SJSA1 (cell line): ENCODE data around the gene AGBL1. TPM values are rescaled to one million over a fixed set of nuclear protein-coding genes. Genes with fewer than 3 reads are reported as not detected.
"Not testable (repeated sequence)": the region's sequence is repeated elsewhere in the genome, so short reads cannot be mapped to it uniquely, and the experiment has no call there.

Experiments used
- DNase-seq, 2 experiments: peaks; one replicate each; pipeline ENCODE4 v3.0.0-alpha.2; 2015 to 2020; ENCODE audit warnings: low spot score in 2 of 2, low read depth in 1 of 2
- H3K27ac ChIP-seq: fragments of 250-450 bp; sonication (Bioruptor Pico); 2 replicates; pipeline ENCODE4 v1.5.1; 2020; ENCODE audit warnings: mild to moderate bottlenecking, moderate library complexity
- H3K27me3 ChIP-seq: fragments of 250-450 bp; sonication (Bioruptor Pico); replicated peaks from 2 replicates; pipeline ENCODE4 v1.5.1; 2020; ENCODE audit warnings: mild to moderate bottlenecking, moderate library complexity
- H3K36me3 ChIP-seq: fragments of 250-450 bp; sonication (Bioruptor Pico); 2 replicates; pipeline ENCODE4 v1.5.1; 2020; ENCODE audit warnings: mild to moderate bottlenecking
- H3K4me1 ChIP-seq: fragments of 250-450 bp; sonication (Bioruptor Pico); replicated peaks from 2 replicates; pipeline ENCODE4 v1.6.1; 2021; ENCODE audit warnings: mild to moderate bottlenecking
- H3K4me3 ChIP-seq: fragments of 250-450 bp; sonication (Bioruptor Pico); 2 replicates; pipeline ENCODE4 v1.5.1; 2020; ENCODE audit warnings: mild to moderate bottlenecking
- H3K9me3 ChIP-seq: fragments of 250-450 bp; sonication (Bioruptor Pico); replicated peaks from 2 replicates; pipeline ENCODE4 v1.5.1; 2020; ENCODE audit warnings: mild to moderate bottlenecking
- total RNA-seq: library from RNA; depleted of rRNA; stranded (reverse); fragments of >200 nt; shearing (Covaris generic); gene quantifications from 2 replicates; pipeline ENCODE4 v1.2.3, GENCODE V29; 2014

AGBL1 gene
- total RNA-seq, 1 experiment from 2014 or later: not detected

DNA sequence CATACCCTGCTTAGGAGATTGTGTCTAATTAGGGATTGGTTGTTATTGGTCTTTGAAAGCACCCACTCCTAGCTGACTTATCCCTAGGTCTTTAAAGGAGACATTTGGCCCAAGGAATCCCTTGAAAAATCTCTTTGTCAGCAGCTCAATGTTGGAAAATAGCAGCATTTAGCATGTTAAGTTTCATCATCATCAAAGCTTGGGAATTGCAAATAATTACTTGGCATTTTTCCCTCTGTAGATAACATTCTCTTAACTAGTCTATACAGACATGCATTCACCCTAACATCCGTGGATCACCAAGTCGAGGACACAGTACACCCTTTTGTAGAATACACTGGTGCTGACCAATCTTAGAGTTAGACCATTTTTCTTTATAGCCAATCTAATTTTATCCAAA is 332.2 kb downstream of the AGBL1 start:
- Histone ChIP-seq H3K9me3 (no peaks in the 10 kb centered on the region), H3K27me3 (no peaks in the 10 kb centered on the region), H3K4me3 (no peak overlapping the region), H3K27ac (no peak overlapping the region), H3K4me1 (no peaks in the 10 kb centered on the region), H3K36me3 (no peaks in the 10 kb centered on the region)
- no peak for DNase-seq

DNA sequence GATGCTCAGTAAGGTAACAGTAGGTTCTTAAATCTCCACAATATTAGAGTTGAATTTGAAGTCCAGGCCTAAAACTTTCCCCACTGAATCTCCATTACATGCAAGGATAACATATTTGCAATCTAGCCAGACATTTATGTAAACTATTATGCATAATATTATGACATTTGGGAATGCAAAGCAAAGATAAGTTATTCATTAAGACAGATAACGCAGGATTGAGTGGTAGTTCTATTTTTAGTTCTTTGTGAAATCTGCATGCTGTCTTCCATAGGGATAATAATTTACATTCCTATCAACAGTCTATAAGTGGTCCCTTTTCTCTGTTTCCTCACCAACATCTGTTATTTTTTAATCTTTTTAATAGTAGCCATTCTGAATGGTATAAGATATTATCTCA is 333.5 kb downstream of the AGBL1 start:
- H3K36me3 ChIP-seq: no peaks in the 10 kb centered on the region
- H3K4me3 ChIP-seq: no peak overlapping the region
- H3K27me3 ChIP-seq: no peaks in the 10 kb centered on the region
- H3K27ac ChIP-seq: no peak overlapping the region
- no peak for DNase-seq
- no peaks in the 10 kb centered on the region for H3K4me1 ChIP-seq
- no peaks in the 10 kb centered on the region for H3K9me3 ChIP-seq

DNA sequence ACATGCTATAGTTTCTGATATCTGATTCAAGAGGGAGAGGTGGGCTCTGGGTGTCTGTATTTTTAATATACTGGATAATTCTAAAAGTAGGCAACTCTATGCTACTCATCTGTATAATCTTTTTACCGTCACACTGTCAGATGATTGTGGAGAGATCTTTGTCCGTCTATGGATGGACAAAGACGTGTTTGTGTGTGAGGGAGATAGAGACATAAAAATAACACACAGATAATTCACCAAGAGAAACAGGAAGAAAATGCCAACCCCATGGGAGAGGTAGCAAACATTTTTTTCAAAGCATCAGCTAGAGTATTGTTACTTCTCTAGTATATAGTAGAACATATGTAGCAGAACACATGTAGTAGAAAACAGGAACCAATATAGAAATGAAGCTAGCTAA is 346.1 kb downstream of the AGBL1 start:
- Histone ChIP-seq H3K27ac (no peak overlapping the region), H3K4me1 (no peaks in the 10 kb centered on the region)

DNA sequence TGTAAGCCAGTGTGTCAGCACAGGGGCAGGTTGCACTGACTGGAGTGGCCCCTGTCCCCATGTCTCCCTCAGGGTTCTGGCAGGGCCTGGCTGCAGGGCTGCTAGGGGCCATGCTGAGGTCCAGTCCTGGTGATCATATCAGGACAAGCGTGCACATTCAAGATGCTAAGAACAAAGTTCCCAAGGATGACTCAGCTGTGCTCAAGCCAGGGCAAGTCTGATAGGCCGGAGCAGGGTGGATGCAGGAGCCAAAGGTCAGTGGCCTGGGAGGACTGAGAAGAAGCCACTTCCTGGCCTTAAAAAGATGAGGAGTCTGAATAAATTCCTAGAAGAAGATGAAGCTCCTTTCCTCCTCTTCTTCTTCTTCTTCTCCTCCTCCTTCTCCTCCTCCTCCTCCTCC is 353.2 kb downstream of the AGBL1 start:
- DNase-seq: no peak
- no peak overlapping the region for H3K27ac ChIP-seq
- H3K36me3 ChIP-seq: no peaks in the 10 kb centered on the region
- H3K9me3 ChIP-seq: no peaks in the 10 kb centered on the region
- H3K4me1 ChIP-seq: no peaks in the 10 kb centered on the region
- H3K27me3 ChIP-seq: no peaks in the 10 kb centered on the region
- H3K4me3 ChIP-seq: no peak overlapping the region

More for the DNA sequence above, 346.1 kb downstream of the AGBL1 start:
- Histone ChIP-seq H3K27me3 (no peaks in the 10 kb centered on the region), H3K4me3 (no peak overlapping the region), H3K36me3 (no peaks in the 10 kb centered on the region), H3K9me3 (no peaks in the 10 kb centered on the region)
- no peak for DNase-seq

DNA sequence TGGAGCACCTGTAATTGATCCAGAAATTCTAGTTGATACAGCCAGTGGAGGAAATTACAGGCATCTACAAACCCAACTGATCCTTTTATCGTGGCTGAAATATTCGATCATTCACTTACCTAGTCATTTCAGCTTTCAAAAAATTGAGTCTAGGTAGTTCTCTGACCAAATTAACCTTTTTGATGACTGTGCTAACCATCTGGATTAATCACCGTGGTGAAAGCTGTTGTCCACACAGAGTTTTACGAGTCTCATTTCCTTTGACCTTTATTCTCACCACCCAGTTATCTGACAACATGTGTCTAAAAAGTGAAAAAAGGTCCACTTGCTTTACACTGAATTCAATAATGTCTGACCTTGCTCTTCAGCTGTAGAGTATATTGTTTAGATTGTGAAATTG is 354.3 kb downstream of the AGBL1 start:
- Histone ChIP-seq H3K4me1 (no peaks in the 10 kb centered on the region), H3K27ac (no peak overlapping the region), H3K4me3 (no peak overlapping the region), H3K27me3 (no peaks in the 10 kb centered on the region), H3K9me3 (no peaks in the 10 kb centered on the region), H3K36me3 (no peaks in the 10 kb centered on the region)
- DNase-seq: no peak

DNA sequence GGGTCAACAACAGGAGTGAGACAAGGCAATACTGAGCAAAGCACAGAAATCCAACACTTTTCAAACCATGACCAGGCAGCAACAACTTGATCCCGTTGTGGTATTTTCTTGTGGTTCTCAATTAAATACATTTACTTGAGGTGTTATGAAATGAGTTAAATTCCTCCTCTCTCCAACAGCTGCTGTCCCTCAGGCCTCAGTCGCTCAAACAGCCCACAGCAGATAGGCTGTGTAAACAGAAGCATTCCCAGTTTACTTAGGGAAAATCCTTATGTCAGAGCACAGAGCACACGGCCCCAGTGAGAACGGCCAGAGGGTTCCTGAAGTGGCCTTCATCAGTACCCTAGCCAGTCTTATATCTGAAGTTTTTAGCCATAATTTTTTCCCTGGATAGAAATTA is 359.9 kb downstream of the AGBL1 start:
- DNase-seq: no peak
- H3K27ac ChIP-seq: no peak overlapping the region
- no peaks in the 10 kb centered on the region for H3K9me3 ChIP-seq
- no peaks in the 10 kb centered on the region for H3K4me1 ChIP-seq
- no peak overlapping the region for H3K4me3 ChIP-seq
- H3K27me3 ChIP-seq: no peaks in the 10 kb centered on the region
- H3K36me3 ChIP-seq: no peaks in the 10 kb centered on the region

DNA sequence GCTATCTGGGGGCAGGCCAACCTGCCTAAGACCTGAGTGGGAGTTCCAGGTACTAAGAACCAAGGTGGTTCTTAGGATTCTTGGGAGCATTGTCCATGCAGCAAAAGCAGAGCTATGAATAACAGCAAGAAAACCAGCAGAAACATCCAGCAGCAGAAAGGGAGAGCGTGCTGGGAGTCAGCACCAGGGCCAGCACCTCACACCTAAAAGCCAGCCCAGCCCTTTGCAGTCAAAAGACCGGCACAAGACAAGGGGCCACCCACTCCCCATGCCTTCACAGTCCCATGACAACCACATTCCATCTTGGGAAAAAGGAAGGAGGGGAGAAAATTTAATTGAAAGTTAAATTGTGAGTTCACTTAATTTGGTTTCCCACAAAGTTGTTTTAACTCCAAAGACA is 364.9 kb downstream of the AGBL1 start:
- Histone ChIP-seq H3K9me3 (no peaks in the 10 kb centered on the region), H3K4me3 (no peak overlapping the region), H3K27ac (no peak overlapping the region), H3K4me1 (no peaks in the 10 kb centered on the region), H3K27me3 (no peaks in the 10 kb centered on the region), H3K36me3 (no peaks in the 10 kb centered on the region)
- DNase-seq: no peak

DNA sequence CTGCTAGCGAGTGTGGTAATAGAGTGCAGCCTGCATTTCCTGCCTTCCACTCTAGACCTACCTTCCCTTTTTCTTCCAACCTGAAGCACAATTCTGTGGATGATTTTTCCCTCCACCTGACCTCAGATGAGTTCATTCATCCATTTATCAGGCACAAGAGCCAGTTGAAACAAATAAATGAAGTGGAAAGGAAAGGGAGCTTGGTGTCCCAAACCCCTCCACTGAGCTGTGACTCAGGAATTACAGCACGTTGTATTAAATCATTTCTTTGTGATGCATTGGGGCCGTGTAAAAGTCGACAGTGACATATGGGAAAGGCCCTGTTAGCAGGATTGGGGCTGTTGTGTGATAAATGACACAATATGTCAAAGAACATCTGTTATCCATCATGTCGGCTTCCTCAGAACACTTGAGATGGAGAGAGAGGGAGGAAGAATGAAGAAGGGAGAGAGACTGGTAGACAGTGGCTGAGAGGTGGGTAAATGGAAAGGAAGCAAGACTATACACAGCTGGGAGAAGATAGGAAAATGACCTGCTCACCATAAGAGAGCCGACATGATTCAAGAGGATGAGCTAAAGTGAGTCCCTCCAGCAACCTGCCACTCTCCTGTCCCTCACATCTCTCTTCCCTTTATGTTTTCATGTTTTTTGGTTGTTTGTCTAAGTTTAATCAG is 366.0 kb downstream of the AGBL1 start:
- H3K4me1 ChIP-seq: no peaks in the 10 kb centered on the region
- no peaks in the 10 kb centered on the region for H3K9me3 ChIP-seq
- no peak overlapping the region for H3K4me3 ChIP-seq
- H3K36me3 ChIP-seq: no peaks in the 10 kb centered on the region
- no peak for DNase-seq
- H3K27me3 ChIP-seq: no peaks in the 10 kb centered on the region
- H3K27ac ChIP-seq: no peak overlapping the region

DNA sequence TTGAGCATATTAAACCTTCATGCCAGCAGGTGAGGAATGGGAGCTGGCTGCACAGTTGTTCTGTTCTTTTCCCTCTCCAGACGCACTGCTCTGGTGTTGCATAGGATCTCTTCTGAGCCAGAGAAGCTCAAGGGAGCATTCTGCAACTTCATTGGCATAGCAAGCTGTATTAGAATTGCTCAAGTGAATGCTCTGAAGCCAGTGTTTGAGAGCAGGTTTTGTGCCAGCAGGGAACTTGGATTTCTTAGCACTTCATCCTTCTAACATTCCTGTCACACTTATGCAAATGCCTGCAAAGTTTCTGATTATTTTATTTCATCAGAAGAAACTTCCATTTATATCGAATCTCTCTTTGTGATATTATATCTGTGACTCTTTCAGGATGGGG is 366.6 kb downstream of the AGBL1 start:
- H3K27me3 ChIP-seq: no peaks in the 10 kb centered on the region
- no peak overlapping the region for H3K27ac ChIP-seq
- H3K36me3 ChIP-seq: no peaks in the 10 kb centered on the region
- no peak for DNase-seq
- H3K4me1 ChIP-seq: no peaks in the 10 kb centered on the region
- no peaks in the 10 kb centered on the region for H3K9me3 ChIP-seq
- no peak overlapping the region for H3K4me3 ChIP-seq

DNA sequence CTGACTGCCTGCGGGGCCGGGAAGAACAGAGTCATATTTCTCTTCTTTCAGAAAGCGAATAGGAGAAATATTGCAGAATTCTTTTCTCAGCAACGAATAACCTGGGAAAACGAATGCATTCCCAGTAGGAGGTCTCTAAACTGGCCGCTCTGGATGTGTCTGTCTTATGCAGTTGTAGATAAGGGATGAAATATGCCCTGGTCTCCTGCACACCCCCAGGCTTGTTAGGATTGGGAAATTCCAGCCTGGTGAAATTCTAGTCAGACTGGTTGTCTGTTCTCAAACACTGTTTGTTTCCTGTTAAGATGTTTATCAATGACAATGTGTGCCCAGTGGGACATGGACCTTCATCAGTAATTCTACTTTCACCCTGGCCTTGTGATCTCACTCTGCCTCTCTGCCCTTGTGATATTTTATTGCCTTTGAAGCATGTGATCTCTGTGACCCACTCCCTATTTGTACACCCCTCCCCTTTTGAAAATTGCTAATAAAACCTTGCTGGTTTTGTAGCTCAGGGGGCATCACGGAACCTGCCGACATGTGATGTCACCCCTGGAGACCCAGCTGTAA is 385.9 kb downstream of the AGBL1 start:
- not testable (repeated sequence) for H3K36me3 ChIP-seq, DNase-seq, H3K27me3 ChIP-seq, H3K9me3 ChIP-seq, H3K27ac ChIP-seq, H3K4me1 ChIP-seq, H3K4me3 ChIP-seq

DNA sequence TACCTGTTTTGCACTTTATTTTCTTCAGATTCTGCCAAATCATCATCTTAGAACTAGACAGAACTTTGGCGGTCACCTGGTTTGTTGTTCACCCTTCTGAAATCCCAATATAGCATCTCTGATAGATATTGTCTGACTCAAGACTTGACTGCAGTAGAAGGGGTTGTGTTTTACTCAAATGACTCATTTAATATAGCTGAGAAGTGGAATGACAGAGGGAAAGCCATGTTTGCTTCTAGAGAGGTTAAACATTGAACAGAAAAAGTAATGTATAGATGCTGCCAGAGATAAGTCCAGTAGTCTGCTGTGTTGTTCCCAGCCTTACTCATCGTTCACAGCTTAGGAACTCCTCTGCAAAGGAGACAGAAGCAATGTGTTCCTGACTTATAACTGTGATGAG is 402.0 kb downstream of the AGBL1 start:
- no peaks in the 10 kb centered on the region for H3K4me1 ChIP-seq
- H3K27me3 ChIP-seq: no peaks in the 10 kb centered on the region
- H3K9me3 ChIP-seq: no peaks in the 10 kb centered on the region
- H3K27ac ChIP-seq: no peak overlapping the region
- DNase-seq: no peak
- no peak overlapping the region for H3K4me3 ChIP-seq
- H3K36me3 ChIP-seq: no peaks in the 10 kb centered on the region

DNA sequence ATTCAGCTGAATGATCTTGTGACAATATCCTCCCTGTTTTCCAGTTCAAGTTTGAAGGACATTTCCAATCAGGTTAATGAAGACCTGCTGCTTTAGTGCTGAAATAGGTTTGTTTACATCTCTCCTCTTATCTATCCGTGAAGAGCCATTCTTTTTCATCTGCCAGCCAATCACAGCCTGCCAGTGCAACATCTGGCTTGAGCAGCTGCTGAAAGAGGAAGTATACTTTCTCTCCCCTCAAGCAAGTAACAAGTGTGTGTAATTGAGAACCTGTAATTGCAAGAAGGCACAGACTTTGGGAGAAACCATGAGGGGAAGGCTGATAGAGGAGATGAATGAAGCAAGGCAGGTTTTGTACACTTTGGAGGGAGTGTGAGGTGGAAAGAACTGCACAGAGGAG is 404.3 kb downstream of the AGBL1 start:
- no peaks in the 10 kb centered on the region for H3K27me3 ChIP-seq

DNA sequence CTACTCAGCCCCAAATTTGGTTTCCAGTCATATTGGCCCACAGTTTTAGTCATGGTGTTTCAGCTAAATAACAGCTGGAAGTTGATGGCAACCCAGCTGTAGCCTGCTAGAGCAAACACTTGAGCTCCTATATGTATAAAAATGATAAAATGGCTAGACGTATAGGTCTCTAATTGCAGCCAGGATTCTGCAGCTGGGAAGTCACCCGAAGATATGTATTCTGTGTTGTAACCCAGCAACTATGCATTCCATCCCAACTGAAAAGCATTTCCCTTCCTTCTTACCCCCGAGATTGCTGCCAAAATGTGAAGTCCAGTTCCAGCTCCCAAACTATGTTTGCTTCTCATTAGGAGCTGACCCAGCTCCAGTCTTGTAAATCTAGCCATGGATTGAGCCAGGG is 408.4 kb downstream of the AGBL1 start:
- Histone ChIP-seq H3K4me1 (no peaks in the 10 kb centered on the region), H3K4me3 (no peak overlapping the region), H3K9me3 (no peaks in the 10 kb centered on the region), H3K27me3 (no peaks in the 10 kb centered on the region), H3K27ac (no peak overlapping the region), H3K36me3 (no peaks in the 10 kb centered on the region)
- DNase-seq: no peak

More for the DNA sequence above, 404.3 kb downstream of the AGBL1 start:
- H3K36me3 ChIP-seq: no peaks in the 10 kb centered on the region
- H3K9me3 ChIP-seq: no peaks in the 10 kb centered on the region
- no peak overlapping the region for H3K27ac ChIP-seq
- H3K4me1 ChIP-seq: no peaks in the 10 kb centered on the region
- DNase-seq: no peak
- no peak overlapping the region for H3K4me3 ChIP-seq

DNA sequence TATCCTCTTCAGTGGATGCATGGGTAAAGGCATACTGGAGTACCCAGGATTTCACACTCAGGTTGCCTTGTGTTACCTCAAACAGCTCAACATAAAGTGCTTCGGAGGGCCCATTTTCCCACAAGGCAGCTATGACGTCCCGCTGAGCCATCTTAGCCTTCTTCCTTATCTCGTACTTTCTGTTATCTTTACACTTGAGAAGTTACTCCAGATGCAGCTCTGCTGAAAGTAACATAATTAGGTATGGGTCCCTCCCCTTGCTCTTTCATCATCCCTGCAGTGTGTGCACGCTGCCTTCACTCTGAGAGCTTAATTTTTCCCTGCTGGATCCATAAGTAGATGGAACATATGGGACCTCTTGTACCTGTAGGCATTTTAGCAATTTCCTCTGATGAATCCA is 410.3 kb downstream of the AGBL1 start:
- Histone ChIP-seq H3K9me3 (no peaks in the 10 kb centered on the region), H3K27me3 (no peaks in the 10 kb centered on the region), H3K36me3 (no peaks in the 10 kb centered on the region), H3K4me3 (no peak overlapping the region), H3K27ac (no peak overlapping the region), H3K4me1 (no peaks in the 10 kb centered on the region)
- no peak for DNase-seq

DNA sequence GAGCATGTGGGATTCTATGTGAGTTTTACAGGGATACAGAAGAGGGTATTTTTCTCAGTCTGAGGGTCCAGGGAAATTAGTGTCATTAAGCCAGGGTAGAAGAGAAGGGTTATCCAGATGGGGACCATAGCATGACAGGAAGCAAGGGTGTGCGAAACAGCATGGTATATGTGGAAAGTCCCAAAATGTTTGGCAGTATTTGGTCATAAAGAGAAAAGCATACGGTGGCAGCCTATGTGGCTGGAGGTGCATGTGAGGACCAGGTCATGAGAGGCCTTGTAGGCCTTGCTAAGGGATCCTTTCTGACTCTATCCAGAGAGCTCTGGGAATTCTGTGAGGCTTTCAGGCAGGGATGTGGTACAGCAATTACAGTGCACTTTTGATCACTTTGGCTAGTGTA is 411.4 kb downstream of the AGBL1 start:
- no peaks in the 10 kb centered on the region for H3K4me1 ChIP-seq
- no peak overlapping the region for H3K4me3 ChIP-seq
- no peaks in the 10 kb centered on the region for H3K27me3 ChIP-seq
- H3K9me3 ChIP-seq: no peaks in the 10 kb centered on the region
- H3K27ac ChIP-seq: no peak overlapping the region
- no peak for DNase-seq
- H3K36me3 ChIP-seq: no peaks in the 10 kb centered on the region
